Tibial artery (tissue), 4 donors: ENCODE data around the gene CD44.

Experiments used
- DNase-seq, 2 donors: peaks; one replicate each; pipeline ENCODE4 v3.0.0-alpha.2; 2019
- H3K27ac ChIP-seq, 2 donors: fragments of 200-600 bp; sonication (generic) in 1 of 2; 1 replicate in 1 of 2; 2 replicates in 1 of 2; pipeline ENCODE4 v1.5.1; 2018 to 2019; ENCODE audit warnings: mild to moderate bottlenecking in 1 of 2
- H3K27me3 ChIP-seq, 2 donors: fragments of 200-600 bp; sonication (generic) in 1 of 2; one replicate each; pipeline versions ENCODE4 v1.5.1 to v1.6.0; 2016 to 2019
- H3K36me3 ChIP-seq, 3 donors: fragments of 200-600 bp; sonication (generic) in 2 of 3; one replicate each; pipeline ENCODE4 v1.5.1; 2016 to 2019; ENCODE audit warnings: mild to moderate bottlenecking in 2 of 3
- H3K4me1 ChIP-seq, 4 donors: fragments of 200-600 bp; sonication (generic) in 2 of 4; 1 replicate in 3 of 4; 2 replicates in 1 of 4; pipeline ENCODE4 v1.5.1; 2016 to 2019
- H3K4me3 ChIP-seq, 2 donors: fragments of 200-600 bp; sonication (generic) in 1 of 2; 1 replicate in 1 of 2; 2 replicates in 1 of 2; pipeline ENCODE4 v1.5.1; 2018 to 2019; ENCODE audit warnings: mild to moderate bottlenecking in 2 of 2
- H3K9me3 ChIP-seq, 3 donors: fragments of 200-600 bp; sonication (generic) in 1 of 3; one replicate each; pipeline ENCODE4 v1.5.1; 2016 to 2019
- CTCF ChIP-seq, 2 experiments: fragments of 200-600 bp in 1 of 2; fragments of 450-650 bp in 1 of 2; IDR thresholded peaks; one replicate each; pipeline ENCODE4 v1.5.1; 2017 to 2019; ENCODE audit warnings: antibody characterized with exemption in 2 of 2, mild to moderate bottlenecking in 1 of 2, moderate library complexity in 1 of 2
- intact Hi-C: fragments of 100-400 bp; cut with DNase I; formaldehyde crosslinking; loops from one replicate; pipeline ENCODE4 v1.15.0; 2023; ENCODE audit warnings: low total_unique reads

CD44 gene

GRCh38 chr11:35150454-35150853, 11.5 kb downstream of the CD44 start:
- peaks cover 0 to 64% (median 28%) of the 10 kb centered on the region in 4 donors for H3K4me1 ChIP-seq
- intact Hi-C loops = loop anchor here (10.0 kb wide), 1 partner anchor 144 kb away; no protein-coding TSS in a partner anchor

GRCh38 chr11:35151241-35151640, 12.3 kb downstream of the CD44 start:
- H3K4me3 ChIP-seq = no peak overlapping the region
- DNase-seq = no peak
- no peak for TF ChIP-seq CTCF (IDR thresholded peaks at IDR 0.05)
- H3K27me3 ChIP-seq = no peaks in the 10 kb centered on the region
- peaks cover 0 to 65% (median 22%) of the 10 kb centered on the region in 4 donors for H3K4me1 ChIP-seq
- intact Hi-C loops = loop anchor here (10.0 kb wide), 1 partner anchor 144 kb away; no protein-coding TSS in a partner anchor
- H3K9me3 ChIP-seq = no peaks in the 10 kb centered on the region
- no peaks in the 10 kb centered on the region for H3K36me3 ChIP-seq
- H3K27ac ChIP-seq = peak overlapping the region in 1 of 2 donors; percentile 19

More at GRCh38 chr11:35150454-35150853, 11.5 kb downstream of the CD44 start:
- Histone ChIP-seq H3K9me3 (no peaks in the 10 kb centered on the region), H3K27ac (peak overlapping the region in 1 of 2 donors; percentile 19), H3K36me3 (no peaks in the 10 kb centered on the region), H3K27me3 (no peaks in the 10 kb centered on the region), H3K4me3 (no peak overlapping the region)
- DNase-seq = no peak
- no peak for TF ChIP-seq CTCF (IDR thresholded peaks at IDR 0.05)

- no peaks in the 10 kb centered on the region for H3K9me3 ChIP-seq
- peaks cover 0 to 66% (median 22%) of the 10 kb centered on the region in 4 donors for H3K4me1 ChIP-seq
Observed at GRCh38 chr11:35151683-35152280, 12.8 kb downstream of the CD44 start.

GRCh38 chr11:35152575-35152974, 13.6 kb downstream of the CD44 start:
- peaks cover 0 to 64% (median 20%) of the 10 kb centered on the region in 4 donors for H3K4me1 ChIP-seq
- no peak for DNase-seq
- TF ChIP-seq CTCF (IDR thresholded peaks at IDR 0.05) = no peak
- H3K4me3 ChIP-seq = no peak overlapping the region
- no peak overlapping the region for H3K27ac ChIP-seq
- H3K36me3 ChIP-seq = no peaks in the 10 kb centered on the region
- no peaks in the 10 kb centered on the region for H3K9me3 ChIP-seq
- intact Hi-C loops = loop anchor here (10.0 kb wide), 1 partner anchor 142 kb away; no protein-coding TSS in a partner anchor
- H3K27me3 ChIP-seq = no peaks in the 10 kb centered on the region

More at GRCh38 chr11:35151683-35152280, 12.8 kb downstream of the CD44 start:
- intact Hi-C loops = loop anchor here (10.0 kb wide), 1 partner anchor 143 kb away; no protein-coding TSS in a partner anchor
- Histone ChIP-seq H3K27me3 (no peaks in the 10 kb centered on the region), H3K4me3 (no peak overlapping the region), H3K27ac (peak overlapping the region in 1 of 2 donors; percentile 19), H3K36me3 (no peaks in the 10 kb centered on the region)
- DNase-seq = no peak
- TF ChIP-seq CTCF (IDR thresholded peaks at IDR 0.05) = no peak

- H3K4me3 ChIP-seq = no peak overlapping the region
- no peak for DNase-seq
- no peaks in the 10 kb centered on the region for H3K9me3 ChIP-seq
- intact Hi-C loops = loop anchor here (10.0 kb wide), 1 partner anchor 142 kb away; no protein-coding TSS in a partner anchor
- no peaks in the 10 kb centered on the region for H3K27me3 ChIP-seq
- H3K4me1 ChIP-seq = peaks cover 0 to 65% (median 23%) of the 10 kb centered on the region in 4 donors
- H3K27ac ChIP-seq = peak overlapping the region in 1 of 2 donors; percentile 22
- no peak for TF ChIP-seq CTCF (IDR thresholded peaks at IDR 0.05)
- H3K36me3 ChIP-seq = no peaks in the 10 kb centered on the region
Observed at GRCh38 chr11:35153280-35153679, 14.3 kb downstream of the CD44 start.
